NCI-H2196 treated with DMSO at 0.1 percent for 48 hours (cell line): ENCODE data around the gene C11orf91.

ENCODE experiments used
- DNase-seq: peaks from one replicate; lab custom pipeline; 2025; ENCODE audit not compliant: unreplicated experiment; lab: John Stamatoyannopoulos, UW

Gene C11orf91

GRCh38 chr11:33651990-33652389 lies 48.6 kb downstream of the C11orf91 start:
- DNase-seq: no peak

- no peak for DNase-seq
Measured at GRCh38 chr11:33651555-33651954, 49.1 kb downstream of the C11orf91 start.

DNA sequence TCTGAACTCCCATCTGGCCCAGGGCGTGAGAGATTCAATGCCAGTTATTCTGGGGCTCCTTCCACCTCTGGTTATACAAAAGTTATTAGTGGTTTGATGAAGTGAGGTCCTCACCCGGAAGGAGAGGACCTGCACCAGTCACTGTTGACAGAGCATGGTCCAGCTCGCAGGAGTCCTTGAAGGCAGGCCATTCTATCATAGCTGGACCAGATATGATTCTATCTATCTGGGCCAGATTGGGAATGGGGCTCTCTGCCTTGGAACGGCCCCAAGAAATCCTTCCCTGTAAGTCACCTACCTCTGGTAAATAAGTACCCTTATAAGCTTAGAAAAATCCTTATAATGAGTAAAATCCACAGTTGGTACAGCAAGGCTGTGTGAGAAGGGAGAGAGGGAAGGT lies 50.7 kb downstream of the C11orf91 start:
- DNase-seq: no peak
